ENCODE results near the gene CDH4. TPM values are rescaled to one million over a fixed set of nuclear protein-coding genes. Genes with fewer than 3 reads are reported as not detected.

The CDH4 gene
- total and polyA plus RNA-seq, 9 of the 15 experiments (the other 6 are each of a cell fraction or from before 2014, with no cell fraction given), result 0.04 TPM; not detected in 8

DNA sequence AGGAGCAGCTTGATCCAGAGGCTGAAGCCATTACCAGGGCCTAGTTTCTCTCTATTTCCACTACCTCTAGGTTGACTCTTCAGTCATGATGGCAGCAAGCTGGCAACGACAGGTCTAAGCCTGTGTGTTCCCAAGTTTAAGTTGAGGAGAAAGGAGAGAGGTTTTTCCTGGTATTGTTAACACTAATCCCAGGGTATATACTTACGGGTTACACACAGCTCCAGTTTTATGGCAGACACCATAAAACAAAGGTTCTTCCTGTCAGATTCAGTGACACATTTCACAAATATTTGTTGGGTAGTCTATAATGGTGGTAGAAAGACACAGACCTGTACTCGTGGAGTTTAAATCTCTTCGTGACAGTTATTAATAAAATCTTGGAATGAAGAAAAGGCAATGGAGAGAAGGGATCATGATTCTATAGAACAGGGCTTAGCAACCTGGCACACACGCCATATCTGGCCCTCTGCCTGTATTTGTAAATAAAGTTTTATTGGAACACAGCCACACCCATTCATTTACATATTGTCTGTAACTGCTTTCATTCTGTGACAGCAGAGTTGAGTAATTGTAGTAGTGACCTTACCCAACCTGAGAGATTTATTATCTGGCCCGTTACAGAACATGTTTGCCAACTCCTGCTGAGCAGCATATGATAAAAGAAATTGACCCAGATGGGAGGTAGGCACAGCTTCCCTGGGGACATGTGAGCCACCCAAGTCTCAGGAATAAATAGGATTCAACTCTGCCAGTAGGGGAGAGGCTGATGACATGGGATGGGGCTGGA lies 323.3 kb downstream of the CDH4 start:
- H3K27me3 ChIP-seq (ENCODE audit: control insufficient read depth in 2 of 2, insufficient read depth in 2 of 2, low read length in 2 of 2), result peaks cover 0 to 10% of the 10 kb centered on the region in 2 experiments; a peak in 2 of 5 replicates
- H3K9ac ChIP-seq (ENCODE audit: insufficient read depth in 1 of 2, low read depth in 2 of 2, low read length in 2 of 2), result no peak overlapping the region
- POLR2A ChIA-PET, result no interaction called here
- no peak overlapping the region for H3K27ac ChIP-seq (ENCODE audit: extremely low read depth, low read depth, low read length)
- TF ChIP-seq SMARCE1 (IDR thresholded peaks at IDR 0.05), result no peak
- no peak for TF ChIP-seq TCF7L2 (IDR thresholded peaks at IDR 0.05; ENCODE audit: low read depth, low read length)
- TF ChIP-seq, protein P1, sequence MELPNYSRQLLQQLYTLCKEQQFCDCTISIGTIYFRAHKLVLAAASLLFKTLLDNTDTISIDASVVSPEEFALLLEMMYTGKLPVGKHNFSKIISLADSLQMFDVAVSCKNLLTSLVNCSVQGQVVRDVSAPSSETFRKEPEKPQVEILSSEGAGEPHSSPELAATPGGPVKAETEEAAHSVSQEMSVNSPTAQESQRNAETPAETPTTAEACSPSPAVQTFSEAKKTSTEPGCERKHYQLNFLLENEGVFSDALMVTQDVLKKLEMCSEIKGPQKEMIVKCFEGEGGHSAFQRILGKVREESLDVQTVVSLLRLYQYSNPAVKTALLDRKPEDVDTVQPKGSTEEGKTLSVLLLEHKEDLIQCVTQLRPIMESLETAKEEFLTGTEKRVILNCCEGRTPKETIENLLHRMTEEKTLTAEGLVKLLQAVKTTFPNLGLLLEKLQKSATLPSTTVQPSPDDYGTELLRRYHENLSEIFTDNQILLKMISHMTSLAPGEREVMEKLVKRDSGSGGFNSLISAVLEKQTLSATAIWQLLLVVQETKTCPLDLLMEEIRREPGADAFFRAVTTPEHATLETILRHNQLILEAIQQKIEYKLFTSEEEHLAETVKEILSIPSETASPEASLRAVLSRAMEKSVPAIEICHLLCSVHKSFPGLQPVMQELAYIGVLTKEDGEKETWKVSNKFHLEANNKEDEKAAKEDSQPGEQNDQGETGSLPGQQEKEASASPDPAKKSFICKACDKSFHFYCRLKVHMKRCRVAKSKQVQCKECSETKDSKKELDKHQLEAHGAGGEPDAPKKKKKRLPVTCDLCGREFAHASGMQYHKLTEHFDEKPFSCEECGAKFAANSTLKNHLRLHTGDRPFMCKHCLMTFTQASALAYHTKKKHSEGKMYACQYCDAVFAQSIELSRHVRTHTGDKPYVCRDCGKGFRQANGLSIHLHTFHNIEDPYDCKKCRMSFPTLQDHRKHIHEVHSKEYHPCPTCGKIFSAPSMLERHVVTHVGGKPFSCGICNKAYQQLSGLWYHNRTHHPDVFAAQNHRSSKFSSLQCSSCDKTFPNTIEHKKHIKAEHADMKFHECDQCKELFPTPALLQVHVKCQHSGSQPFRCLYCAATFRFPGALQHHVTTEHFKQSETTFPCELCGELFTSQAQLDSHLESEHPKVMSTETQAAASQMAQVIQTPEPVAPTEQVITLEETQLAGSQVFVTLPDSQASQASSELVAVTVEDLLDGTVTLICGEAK (IDR thresholded peaks at IDR 0.05), result peak; percentile 88
- TF ChIP-seq, protein P1 (CRISPR knock-in tag; IDR thresholded peaks at IDR 0.05), result peak; percentile 50; the same call in 1 of the 2 replicates
- TF ChIP-seq, protein P2, sequence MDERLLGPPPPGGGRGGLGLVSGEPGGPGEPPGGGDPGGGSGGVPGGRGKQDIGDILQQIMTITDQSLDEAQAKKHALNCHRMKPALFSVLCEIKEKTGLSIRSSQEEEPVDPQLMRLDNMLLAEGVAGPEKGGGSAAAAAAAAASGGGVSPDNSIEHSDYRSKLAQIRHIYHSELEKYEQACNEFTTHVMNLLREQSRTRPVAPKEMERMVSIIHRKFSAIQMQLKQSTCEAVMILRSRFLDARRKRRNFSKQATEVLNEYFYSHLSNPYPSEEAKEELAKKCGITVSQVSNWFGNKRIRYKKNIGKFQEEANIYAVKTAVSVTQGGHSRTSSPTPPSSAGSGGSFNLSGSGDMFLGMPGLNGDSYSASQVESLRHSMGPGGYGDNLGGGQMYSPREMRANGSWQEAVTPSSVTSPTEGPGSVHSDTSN (CRISPR knock-in tag; IDR thresholded peaks at IDR 0.05; ENCODE audit: low read depth), result no peak
- TF ChIP-seq, protein P2 (tag; conservative IDR thresholded peaks at IDR 0.05; ENCODE audit: low read depth), result 0 out of 2 replicates have a peak, but pooled peaks have one; percentile 17
- no peaks in the 10 kb centered on the region for H3K9me3 ChIP-seq (replicated peaks; ENCODE audit: control insufficient read depth, insufficient read depth, low read depth, low read length)
- WGBS (ENCODE audit: insufficient coverage, low coverage, missing lambda C conversion rate), result 0% methylated on average over 6 of the region's 6 CpGs
- no peak overlapping the region for H3K4me3 ChIP-seq
- H3K9me1 ChIP-seq (ENCODE audit: control insufficient read depth, insufficient read depth, low read length), result no peaks in the 10 kb centered on the region
- CTCF ChIA-PET (ENCODE audit: low intra/inter-chr PET ratio), result interaction anchor here (0.6 kb wide), 1 partner anchor 16 kb away, joined by 4 read pairs; no protein-coding TSS in a partner anchor
- no peak overlapping the region for H3K4me2 ChIP-seq (ENCODE audit: insufficient read depth, low read length)
- no TSS peak for BruUV-seq (replicated peaks)
- no peak overlapping the region for H2AFZ ChIP-seq (ENCODE audit: low read depth, low read length)
- H4K20me1 ChIP-seq (replicated peaks; ENCODE audit: control insufficient read depth, insufficient read depth, low read length), result no peaks in the 10 kb centered on the region
- intact Hi-C loops (cut with micrococcal nuclease), result no loop called here
- in situ Hi-C loops (cut with MboI), result no loop called here
- H3K4me1 ChIP-seq (replicated peaks in 1 of 2; ENCODE audit: control insufficient read depth in 2 of 2, insufficient read depth in 2 of 2, low read length in 2 of 2), result no peaks in the 10 kb centered on the region
- FAIRE-seq (no peak), DNase-seq (ENCODE audit: extremely low read depth in 1 of 4, low spot score in 3 of 4) (no peak), ATAC-seq (no peak)
- H3K36me3 ChIP-seq (ENCODE audit: control insufficient read depth, insufficient read depth, low read length), result no peaks in the 10 kb centered on the region
- H3K79me2 ChIP-seq (ENCODE audit: control insufficient read depth, insufficient read depth, low read length), result no peaks in the 10 kb centered on the region
